ELF-1 (cell line): Measurements from ENCODE around the gene DPH3.

Source experiments
- DNase-seq: peaks from one replicate; pipeline ENCODE4 v3.0.0-alpha.2; 2016; ENCODE audit warnings: low read depth, low spot score

Gene DPH3

GRCh38 chr3:16290827-16291196 lies 26.1 kb upstream of the DPH3 start:
- DNase-seq: no peak

- no peak for DNase-seq
Measured at GRCh38 chr3:16290007-16290826, 25.5 kb upstream of the DPH3 start.

GRCh38 chr3:16289144-16289889 lies 24.6 kb upstream of the DPH3 start:
- DNase-seq: no peak

GRCh38 chr3:16288664-16289063 lies 23.9 kb upstream of the DPH3 start:
- no peak for DNase-seq

GRCh38 chr3:16286751-16287543 lies 22.2 kb upstream of the DPH3 start:
- no peak for DNase-seq

- DNase-seq: no peak
Measured at GRCh38 chr3:16286161-16286560, 21.4 kb upstream of the DPH3 start.

- no peak for DNase-seq
Measured at GRCh38 chr3:16284633-16285032, 19.9 kb upstream of the DPH3 start.

- no peak for DNase-seq
Measured at GRCh38 chr3:16280671-16281070, 15.9 kb upstream of the DPH3 start.

- DNase-seq: no peak
Measured at GRCh38 chr3:16279010-16279801, 14.5 kb upstream of the DPH3 start.

- no peak for DNase-seq
Measured at GRCh38 chr3:16277471-16277870, 12.7 kb upstream of the DPH3 start.

- no peak for DNase-seq
Measured at GRCh38 chr3:16273867-16274266, 9.1 kb upstream of the DPH3 start.

- no peak for DNase-seq
Measured at GRCh38 chr3:16272588-16272987, 7.8 kb upstream of the DPH3 start.

- no peak for DNase-seq
Measured at GRCh38 chr3:16270855-16271254, 6.1 kb upstream of the DPH3 start.

GRCh38 chr3:16266714-16267113 lies 2.0 kb upstream of the DPH3 start:
- DNase-seq: no peak

GRCh38 chr3:16265455-16265786 lies 678 bp upstream of the DPH3 start:
- no peak for DNase-seq

GRCh38 chr3:16264174-16264707 lies 502 bp downstream of the DPH3 start:
- no peak for DNase-seq

GRCh38 chr3:16262174-16262573 lies 2.6 kb downstream of the DPH3 start:
- DNase-seq: no peak

- DNase-seq: no peak
Measured at GRCh38 chr3:16260046-16260445, 4.7 kb downstream of the DPH3 start.

GRCh38 chr3:16258866-16259265 lies 5.9 kb downstream of the DPH3 start:
- no peak for DNase-seq

- no peak for DNase-seq
Measured at GRCh38 chr3:16258177-16258576, 6.6 kb downstream of the DPH3 start.

GRCh38 chr3:16257309-16257708 lies 7.4 kb downstream of the DPH3 start:
- no peak for DNase-seq
